Ovary (tissue), 3 donors: ENCODE data around the gene EFL1.
A peak's percentile ranks its signal among the peaks of the same experiment; 100 is the strongest.

ENCODE experiments used
- CTCF ChIP-seq, 3 donors: fragments of 450-650 bp in 2 of 3; fragments of 200-600 bp in 1 of 3; IDR thresholded peaks; one replicate each; pipeline versions ENCODE4 v1.5.1 to v1.8.0; 2016 to 2022; ENCODE audit warnings: antibody characterized with exemption in 3 of 3, mild to moderate bottlenecking in 1 of 3
- EP300 ChIP-seq: sonication (generic); formaldehyde crosslinking; IDR thresholded peaks from one replicate; pipeline ENCODE4 v1.6.1; 2017; ENCODE audit warnings: antibody characterized with exemption
- POLR2A ChIP-seq: fragments of 450-650 bp; IDR thresholded peaks from one replicate; pipeline ENCODE4 v1.6.1; 2017; ENCODE audit warnings: antibody characterized with exemption, mild to moderate bottlenecking, moderate library complexity
- donor health status: DM: no; HTN: no; CAD: no.

- TF ChIP-seq POLR2A (no peak), CTCF (IDR thresholded peaks at IDR 0.05) (peak; percentile 59 to 70 (median 64)), EP300 (no peak)
Observed at GRCh38 chr15:82139823-82140268, 122.7 kb downstream of the EFL1 start.
